Esophagus squamous epithelium (tissue), 4 donors: Measurements from ENCODE around the gene RAB30.

Experiments used
- POLR2A ChIP-seq, 4 donors: fragments of 450-650 bp; IDR thresholded peaks; one replicate each; pipeline ENCODE4 v1.6.1; 2017; ENCODE audit warnings: antibody characterized with exemption in 4 of 4, mild to moderate bottlenecking in 4 of 4, moderate library complexity in 3 of 4
- TF ChIP-seq, protein P1 (sequence below), 6 experiments: fragments of 450-650 bp in 4 of 6; fragments of 200-600 bp in 2 of 6; sonication (generic) in 2 of 6; IDR thresholded peaks; one replicate each; pipeline ENCODE4 v1.5.1; 2016 to 2019; ENCODE audit warnings: antibody characterized with exemption in 6 of 6, mild to moderate bottlenecking in 4 of 6, moderate library complexity in 4 of 6

DNA sequence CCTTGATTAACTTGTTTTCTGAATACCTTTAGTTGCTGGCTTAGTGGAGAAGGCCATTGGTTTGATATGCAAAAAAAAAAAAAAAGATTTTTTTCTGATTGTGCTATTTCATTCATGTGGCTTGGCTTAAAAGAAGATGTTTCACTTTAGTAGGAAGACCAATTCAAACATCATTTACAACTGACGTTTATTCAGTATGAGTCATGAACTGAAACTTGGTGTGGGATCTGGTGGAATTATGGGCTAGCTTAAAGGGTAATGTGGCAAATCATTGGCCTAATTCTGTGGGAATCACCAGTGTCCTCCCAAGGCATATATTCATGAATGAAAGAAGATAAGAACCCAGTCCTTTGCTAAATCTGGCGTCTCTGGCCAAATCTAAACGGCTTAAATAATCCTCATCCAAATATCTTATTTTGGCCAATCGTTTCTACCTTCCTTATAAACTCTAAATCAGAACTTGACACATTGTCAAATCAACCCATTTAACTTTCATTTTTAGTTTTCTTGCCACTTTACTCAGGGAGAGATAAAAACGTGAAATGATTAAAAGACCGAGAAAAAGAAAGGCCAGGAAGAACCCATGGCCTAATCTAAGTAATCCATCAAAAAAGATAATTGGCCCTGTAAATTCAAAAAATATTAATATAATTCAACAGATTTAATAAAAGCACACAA, 93.1 kb downstream of the RAB30 start:
- TF ChIP-seq POLR2A (IDR thresholded peaks at IDR 0.05), result no peak
- TF ChIP-seq, protein P1, sequence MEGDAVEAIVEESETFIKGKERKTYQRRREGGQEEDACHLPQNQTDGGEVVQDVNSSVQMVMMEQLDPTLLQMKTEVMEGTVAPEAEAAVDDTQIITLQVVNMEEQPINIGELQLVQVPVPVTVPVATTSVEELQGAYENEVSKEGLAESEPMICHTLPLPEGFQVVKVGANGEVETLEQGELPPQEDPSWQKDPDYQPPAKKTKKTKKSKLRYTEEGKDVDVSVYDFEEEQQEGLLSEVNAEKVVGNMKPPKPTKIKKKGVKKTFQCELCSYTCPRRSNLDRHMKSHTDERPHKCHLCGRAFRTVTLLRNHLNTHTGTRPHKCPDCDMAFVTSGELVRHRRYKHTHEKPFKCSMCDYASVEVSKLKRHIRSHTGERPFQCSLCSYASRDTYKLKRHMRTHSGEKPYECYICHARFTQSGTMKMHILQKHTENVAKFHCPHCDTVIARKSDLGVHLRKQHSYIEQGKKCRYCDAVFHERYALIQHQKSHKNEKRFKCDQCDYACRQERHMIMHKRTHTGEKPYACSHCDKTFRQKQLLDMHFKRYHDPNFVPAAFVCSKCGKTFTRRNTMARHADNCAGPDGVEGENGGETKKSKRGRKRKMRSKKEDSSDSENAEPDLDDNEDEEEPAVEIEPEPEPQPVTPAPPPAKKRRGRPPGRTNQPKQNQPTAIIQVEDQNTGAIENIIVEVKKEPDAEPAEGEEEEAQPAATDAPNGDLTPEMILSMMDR (IDR thresholded peaks at IDR 0.05), result no peak
